LHCN-M2 (cell line): ENCODE data around the gene TMCC1. TPM values are rescaled to one million over a fixed set of nuclear protein-coding genes. Genes with fewer than 3 reads are reported as not detected.

ENCODE experiments used
- DNase-seq: peaks from one replicate; pipeline ENCODE4 v3.0.0-alpha.2; 2012; ENCODE audit warnings: low read depth
- total RNA-seq: library from RNA; depleted of rRNA; stranded (reverse); fragments of >200 nt; gene quantifications from 2 replicates; pipeline ENCODE4 v1.2.3, GENCODE V29; 2014

Gene TMCC1
- total RNA-seq, 1 experiment from 2014 or later = 12.0 TPM

DNA sequence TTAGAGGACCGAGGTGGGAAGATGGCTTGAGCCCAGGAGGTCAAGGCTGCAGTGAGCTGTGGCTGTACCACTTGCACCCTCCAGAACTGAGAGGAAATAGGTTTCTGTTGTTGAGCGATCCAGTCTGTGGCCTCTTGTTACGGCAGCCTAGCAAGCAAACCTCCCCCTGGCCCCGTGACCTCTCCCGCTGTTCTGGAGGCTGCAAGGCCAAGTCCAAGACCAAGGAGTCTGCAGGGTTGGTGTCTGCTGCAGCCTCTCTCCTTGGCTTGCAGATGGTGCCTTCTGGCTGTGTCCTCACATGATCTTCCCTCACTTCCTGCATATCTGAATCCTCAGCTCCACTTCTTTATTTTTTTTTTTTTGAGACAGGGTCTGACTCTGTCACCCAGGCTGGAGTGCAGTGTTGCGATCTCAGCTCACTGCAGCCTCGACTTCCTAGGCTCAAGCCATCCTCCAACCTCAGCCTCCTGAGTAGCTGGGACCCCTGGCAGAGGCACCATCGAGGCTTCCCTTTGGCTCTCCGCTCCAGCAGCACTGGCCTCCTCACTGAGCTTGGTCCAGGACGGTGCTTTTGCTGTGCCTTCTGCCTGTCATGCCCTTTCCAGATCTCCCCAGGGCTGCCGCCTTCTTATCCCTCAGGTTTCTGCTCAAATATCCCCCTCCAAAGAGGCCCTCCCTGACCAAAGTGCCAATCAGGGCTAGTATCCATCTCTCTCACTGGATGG, 269.0 kb downstream of the TMCC1 start:
- DNase-seq = no peak

DNA sequence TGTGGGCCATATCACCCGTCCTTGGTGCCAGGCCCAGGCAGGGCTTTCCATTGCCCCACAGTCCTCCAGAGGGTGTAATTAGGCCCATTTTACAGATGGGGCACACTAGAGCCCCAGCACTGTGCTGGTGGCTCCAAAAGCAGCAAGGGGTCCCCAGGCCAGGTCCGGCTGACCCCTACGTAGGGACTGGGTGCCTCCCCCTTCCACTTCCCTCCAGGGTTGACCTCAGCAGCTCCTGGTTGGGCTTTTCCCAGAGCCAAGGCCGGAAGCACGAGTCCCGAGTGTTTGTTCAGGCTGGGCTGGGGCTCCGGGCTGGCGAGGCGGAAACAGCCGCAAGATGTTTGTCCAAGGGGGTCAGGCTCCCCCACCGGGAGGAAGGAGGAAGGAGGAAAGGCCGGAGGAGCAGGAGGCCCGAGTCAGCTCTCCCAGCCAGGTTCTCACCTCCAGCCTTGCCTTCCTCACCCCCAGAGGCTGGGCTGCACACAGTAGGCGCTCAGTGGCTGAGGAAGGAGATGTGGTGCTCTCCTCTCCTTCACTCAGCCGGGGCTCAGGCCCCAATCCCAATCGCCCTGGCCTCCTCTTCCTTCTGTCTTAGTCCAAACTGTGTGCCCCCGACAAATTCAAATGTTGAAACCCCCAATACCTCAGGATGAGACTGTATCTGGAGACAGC, 269.9 kb downstream of the TMCC1 start:
- DNase-seq = no peak

DNA sequence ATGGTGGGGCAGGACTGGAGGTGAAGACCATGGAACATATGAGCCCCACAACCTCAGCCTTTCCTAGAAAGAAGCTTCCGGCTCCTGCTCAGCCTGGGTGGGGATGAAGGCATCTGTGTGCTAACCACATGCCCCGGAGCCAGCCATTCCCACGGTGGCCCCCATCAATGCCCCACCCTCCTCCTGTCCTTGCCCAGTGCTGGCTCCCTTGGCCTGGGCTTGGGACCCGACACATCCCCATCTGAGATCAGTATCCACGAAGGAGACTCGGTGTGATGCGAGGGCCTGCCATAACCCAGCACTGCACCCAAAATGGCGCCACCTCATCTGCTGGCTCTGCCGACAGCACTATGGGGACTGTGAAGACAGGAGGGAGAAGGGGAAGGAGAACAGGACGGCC, 270.6 kb downstream of the TMCC1 start:
- DNase-seq = no peak

DNA sequence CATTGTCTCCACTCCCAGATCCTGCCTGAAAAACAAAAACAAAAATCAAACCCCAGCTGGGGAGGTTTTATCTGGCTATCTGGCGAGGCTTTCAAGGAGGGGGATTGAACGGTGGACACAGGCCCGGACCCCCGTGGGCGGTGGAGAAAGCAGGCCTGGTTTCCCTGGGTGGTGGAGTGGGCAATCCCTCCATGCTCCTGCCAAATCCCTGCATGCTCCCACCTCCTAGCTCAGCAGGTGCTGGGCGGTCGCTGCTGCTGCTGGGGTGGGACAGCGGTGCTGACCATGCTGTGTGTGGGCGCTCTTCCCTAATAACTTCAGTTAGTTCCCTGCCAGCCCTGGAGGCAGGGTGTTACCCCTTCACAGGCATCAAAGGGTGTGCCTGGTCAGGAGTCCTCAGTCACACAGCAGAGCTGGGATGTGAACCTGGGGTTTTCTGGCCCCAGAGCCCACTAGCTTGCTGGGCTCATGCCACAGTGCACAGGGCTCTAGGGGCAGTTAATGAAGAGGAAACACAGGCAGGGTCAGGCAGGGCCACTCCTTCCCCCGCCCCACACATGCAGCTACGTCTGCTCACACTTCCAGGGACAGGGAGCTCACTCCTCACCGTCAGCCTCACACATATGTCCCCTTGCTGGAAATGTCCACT, 271.2 kb downstream of the TMCC1 start:
- no peak for DNase-seq

DNA sequence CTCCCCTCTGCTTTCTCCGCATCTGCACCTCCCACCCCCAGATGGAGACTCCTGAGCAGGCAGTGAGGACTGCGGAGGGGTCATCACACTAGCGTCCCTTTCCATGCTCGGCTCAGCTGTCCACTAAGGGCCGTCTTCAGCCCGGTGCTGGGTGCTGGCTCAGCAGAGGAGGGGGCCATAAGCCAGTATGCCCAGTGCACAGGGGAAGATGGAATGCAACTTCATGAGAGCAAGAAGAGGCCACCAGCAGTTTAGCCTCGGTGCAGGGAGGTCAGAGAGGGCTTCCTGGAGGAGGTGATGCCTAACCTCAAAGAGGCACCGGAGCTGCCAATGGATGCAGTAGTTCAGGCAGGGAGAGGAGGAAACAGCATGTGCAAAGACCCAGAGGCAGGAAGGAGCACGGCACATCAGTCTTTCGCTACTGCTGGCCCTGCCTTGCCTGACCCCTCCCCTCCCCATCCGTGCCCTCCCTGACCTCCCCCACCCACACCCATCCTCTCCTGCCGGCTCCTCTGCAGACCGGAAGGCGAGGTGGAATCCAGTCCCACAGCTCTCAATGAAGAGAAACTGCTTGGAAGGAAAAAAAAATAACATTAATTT, 271.8 kb downstream of the TMCC1 start:
- DNase-seq = no peak

DNA sequence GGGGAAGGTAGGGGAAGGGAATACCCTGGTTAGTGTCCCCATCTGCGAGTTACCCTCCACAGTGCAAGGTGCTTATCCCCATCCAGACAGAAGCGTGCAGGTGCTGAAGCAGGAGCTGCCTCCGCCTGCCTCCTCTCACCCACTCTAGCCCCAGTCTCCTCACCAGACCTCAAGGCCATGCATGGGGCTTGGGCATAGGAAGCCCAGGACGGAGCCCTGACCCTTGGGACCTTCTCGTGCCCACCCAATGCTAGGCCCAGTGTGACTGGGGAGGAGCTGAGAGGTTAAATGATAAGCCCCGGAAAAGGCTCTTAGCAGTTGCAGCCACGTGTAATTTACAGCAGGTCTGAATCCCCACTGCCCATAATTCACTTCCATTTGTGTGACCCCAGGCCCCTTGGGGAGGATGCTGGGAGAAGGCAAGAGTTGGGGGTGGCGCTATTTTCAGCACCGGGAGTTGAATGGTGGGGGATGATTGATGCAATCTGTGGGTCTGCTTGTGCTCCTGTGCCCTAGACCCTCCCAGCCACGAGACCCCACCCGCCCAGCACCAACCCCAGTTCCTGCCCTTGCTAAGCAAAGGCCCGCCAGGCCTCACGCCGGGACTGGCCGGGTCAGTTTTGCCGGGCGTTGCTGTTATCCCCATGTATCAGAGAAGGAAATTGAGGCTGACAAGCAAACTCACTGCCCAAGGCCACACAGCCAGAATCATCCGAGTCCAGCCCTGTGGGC, 272.5 kb downstream of the TMCC1 start:
- DNase-seq = no peak

DNA sequence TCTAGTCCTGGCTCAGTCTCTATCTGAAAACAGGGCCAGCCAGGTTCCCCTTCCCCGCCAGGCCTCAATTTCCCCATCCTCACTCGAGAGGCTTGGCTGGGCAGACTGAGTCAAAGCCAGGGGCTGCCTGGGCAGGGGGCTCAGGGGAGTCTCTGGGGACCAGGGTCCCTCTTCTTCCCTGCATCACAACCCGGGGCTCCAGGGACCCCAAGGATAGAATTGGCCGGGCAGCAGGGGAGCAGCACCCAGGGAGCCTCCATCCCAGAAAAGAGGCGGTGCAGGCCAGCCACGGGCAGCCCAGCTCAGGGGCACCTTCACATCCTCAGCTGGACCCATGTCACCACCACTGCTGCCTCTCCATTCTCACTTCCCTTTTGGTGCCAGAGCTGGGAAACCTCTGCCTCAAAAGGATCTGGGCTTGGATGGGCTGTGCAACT, 273.8 kb downstream of the TMCC1 start:
- no peak for DNase-seq

DNA sequence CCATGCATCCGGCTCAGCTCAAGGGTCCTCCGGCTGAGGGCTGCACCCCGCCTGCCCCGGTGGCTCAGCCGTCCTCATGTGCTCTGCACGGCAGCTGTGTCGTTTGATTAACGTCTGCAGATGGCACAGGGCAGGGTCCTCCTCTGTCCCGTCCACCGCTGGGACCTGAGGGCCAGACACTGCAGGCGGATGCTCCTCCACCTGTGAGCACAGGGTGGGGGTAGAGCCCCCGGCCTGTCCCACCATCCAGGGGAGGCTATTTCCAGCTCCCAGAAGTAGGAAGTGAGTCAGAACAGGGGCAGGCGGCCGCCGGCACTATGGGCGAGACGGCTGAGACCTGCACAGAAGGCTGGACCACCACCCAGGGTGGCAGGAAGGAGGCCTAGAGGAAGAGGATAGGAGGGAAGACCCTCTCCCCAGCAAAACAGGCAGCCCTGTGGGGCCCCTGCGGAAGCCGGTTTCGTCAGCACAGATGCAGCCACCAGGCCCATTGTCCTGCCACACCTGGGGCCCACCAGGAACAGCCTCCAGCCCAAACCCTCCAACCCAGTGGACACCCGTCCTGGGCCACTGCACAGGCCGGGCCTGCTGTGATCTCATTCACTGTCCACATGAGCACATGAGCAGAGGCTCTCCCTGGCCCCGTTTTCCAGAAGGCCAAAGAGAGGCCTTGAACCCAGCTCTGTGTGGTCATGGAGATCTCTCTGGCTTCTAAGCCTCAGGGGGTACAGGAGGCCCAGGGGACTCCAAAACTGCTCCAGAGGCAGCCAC, 274.4 kb downstream of the TMCC1 start:
- DNase-seq = no peak

DNA sequence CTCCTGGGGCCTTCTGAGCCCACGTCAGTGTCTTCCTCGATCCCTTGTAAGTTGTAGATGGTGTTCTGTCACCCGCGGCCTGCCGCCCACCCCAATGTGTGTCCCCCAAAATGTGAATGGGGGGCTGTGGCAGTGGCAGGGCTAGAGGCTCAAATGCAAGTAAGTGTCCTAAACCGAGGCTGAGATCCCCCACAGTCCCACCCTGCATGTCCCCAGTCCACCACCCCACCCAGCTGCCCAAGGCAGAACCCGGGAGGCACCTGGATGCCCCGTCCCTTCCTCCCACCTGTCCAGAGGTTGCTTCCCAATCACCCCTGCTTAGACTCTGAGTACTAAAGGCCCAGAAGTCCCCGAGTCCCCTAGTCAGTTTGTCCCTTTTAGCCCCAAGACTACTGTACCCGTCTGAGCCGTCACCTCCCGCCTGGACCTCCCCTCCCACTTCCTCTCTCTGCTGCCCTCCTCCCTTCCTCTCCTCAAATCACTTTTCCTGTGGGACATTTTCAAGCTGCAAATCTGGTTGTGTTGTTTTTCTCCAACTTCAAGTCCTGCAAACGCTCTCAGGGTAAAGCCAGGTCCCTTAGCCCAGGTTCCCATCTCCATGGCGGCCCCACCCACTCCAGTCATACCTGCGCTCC, 275.2 kb downstream of the TMCC1 start:
- no peak for DNase-seq

DNA sequence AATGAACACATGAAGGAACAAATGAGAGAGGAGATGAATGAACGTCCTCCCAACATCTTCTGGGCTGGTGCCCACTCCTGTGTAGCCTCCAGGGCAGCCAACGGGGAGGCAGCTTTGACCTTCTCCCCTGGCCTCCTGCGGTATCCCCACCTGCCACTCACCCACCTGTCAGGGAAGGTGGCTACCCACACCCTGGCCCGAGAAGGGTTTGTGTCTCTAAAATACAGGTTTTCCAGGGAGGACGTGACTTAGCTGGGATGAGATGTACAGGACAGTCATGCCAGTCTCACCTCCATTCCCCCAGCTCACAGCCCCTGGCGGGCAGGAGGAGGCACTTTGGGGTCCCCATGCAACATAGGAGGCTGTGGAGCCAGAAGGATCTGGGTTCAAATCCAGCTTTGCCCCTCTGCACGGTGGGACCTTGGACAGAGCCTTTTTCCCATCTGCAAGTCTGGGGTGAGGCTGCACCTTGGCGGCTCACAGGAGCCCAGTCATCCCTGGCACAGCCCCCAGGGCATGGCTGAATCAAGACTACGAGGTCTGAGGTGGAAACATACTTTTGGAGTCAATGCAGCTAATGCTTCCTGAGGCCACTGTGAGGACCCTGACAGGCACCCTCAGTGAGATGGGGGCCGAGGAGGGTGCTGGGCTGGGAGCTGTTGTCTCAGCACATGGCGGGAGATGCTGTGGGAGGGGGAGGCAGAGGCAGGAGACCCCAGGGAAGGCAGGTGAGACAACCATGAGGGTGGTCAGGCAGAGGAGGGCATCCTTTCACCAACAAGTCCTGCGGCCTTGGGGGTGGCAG, 275.9 kb downstream of the TMCC1 start:
- DNase-seq = no peak

DNA sequence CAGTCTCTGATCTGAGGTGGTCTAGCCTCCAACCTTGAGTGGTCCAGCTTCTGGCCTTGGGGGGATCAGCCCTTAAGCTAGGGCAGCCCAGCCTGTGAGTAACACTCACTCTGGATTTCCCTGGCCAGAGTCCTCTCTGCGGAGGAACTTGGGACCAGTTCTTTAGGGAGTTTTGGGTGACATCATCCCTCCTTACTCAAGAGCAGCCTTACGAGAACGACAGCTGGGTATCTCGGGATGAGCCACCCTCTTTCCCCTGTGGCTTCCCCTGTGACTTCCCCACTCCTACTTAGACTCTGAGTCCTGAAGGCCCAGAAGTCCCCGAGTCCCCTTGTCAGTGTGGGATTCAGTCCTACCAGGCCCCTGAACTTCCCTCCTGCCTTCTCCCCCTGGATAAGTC, 276.8 kb downstream of the TMCC1 start:
- peak; percentile 81 for DNase-seq

DNA sequence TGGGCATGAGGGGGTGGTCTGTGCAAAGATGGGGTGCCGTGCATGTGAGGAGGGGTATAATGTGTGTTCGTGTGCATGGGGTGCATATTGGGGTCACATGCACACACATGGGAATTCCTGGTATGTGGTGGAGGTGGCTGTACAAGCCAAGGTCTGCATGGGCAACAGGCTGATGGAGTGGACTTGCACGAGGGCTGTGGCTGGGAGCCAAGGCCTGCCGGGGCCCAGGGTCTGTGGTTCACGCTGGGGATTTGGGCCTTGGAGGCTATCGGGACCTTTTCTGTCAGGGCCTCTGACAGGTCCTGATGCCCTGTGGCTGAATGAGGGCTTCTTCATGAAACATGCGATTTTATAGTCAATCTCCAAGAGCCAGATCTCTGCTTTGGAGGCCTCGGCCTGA, 277.2 kb downstream of the TMCC1 start:
- no peak for DNase-seq

DNA sequence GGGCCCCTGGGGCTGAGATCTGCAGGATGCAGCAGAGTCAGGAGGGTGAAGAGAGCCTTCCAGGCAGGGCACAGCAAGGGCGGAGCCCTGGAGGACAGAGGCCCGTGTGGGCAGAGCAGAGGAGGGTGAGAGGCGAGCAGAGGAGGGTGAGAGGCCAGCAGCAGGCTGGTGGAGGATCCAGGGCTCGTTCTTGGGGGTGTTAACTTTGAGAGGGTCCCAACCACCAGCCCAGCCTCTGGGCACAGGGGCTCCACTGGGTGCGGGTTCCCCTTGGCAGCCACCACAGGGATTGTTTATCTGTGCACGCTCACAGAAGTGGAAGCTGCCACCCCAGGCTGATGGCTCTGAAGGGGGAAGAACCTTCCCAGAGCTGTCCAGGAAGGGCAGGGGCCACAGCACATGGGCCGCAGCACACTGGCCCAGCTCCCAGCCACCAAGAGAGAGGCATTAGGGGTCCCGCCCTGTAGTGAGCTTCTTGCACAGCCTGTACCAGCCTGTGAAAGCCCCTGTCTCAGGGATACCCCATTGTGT, 277.7 kb downstream of the TMCC1 start:
- no peak for DNase-seq

DNA sequence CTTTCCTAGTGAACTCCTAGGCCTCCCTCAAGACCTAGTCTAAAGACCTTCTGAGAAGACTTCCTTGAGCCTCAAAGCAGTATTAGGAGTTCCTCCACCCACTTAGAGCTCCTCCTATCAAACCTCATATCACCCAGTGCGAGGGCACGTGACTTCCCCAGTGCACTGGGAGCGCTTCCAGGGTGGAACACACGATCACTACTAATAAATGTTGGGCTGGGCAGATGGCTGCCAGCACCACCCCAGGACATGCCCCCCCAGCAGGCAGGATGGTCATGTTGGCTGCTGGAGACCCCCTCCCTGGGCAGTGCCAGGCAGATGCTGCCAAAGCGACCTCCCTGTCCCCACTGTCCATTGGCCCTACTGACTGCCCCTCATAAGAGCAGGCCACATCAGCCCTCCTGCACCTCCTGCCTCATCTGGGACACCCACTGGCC, 278.6 kb downstream of the TMCC1 start:
- DNase-seq = no peak

DNA sequence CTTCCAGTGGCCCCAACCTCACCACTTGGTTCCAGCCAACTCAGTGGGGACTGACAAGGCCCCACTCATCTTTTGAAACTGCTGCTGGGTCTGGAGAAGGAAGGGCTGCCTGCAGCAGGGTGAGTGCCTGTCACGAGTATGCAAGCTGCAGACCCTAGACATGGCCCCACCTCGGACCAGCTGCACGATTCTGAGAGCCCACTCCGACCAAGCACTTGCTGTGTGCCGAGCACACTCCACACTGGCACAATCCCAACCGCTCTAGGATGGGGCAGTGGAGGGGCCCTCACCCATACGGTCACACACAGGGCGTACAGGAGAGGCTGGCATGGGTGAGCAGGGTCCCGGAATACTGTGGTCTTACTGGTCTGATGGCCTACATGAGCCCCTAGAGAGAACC, 279.1 kb downstream of the TMCC1 start:
- DNase-seq = no peak

DNA sequence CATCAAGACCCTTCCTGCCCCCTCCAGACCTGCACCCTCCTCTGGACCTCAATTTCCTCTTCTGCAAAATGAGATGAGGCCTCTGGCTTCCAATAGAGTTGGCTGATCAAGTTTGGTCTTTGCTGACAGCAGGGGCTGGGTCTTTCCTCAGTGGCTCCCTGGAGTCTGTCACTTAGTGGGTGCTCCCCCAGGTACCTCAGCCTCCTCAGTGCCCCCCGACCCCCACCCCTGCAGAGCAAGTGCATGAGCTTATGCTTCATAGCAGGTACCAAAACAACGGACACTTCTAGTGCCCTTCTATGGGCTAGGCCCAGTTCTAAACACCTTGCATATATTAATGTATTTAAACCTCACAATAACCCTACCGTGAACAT, 280.2 kb downstream of the TMCC1 start:
- DNase-seq = no peak

DNA sequence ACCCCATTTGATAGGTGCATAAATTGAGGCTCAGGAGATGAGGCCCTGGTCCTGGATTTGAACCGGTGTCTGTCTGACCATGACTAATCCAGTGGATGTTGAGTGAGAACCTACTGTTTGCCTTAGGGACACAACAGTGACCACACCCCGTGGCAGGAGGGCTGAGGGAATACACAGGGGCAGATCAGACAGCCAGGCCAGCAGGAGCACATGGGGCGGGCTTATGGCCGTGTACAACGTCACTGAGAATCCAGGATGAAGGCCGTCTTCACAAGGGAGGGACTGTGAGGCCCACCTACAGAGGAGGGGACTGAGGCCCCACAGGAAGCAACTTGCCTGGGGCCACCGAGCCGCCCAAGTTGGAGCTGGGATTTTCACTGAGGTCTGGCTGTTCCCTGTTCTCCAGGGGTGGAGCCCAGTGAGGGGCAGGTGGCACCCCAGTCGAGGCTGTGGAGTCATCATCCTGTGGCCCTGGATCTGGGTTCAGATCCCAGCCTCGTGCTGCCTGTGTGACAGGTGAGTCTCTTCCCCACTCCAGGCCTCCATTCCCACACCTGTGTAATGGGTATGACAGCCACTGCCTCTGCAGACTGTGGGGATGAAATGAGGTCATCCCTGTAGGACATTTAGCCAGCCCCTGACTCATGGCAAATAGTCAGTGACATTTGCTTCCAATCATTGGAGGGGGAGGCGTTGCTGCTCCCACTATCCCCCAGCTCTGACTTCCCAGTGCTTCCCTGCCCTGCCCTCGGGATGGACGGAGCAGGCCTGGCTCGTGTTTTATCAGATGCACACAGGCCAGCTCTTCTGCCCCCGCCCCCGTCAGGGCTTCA, 280.8 kb downstream of the TMCC1 start:
- DNase-seq = no peak

DNA sequence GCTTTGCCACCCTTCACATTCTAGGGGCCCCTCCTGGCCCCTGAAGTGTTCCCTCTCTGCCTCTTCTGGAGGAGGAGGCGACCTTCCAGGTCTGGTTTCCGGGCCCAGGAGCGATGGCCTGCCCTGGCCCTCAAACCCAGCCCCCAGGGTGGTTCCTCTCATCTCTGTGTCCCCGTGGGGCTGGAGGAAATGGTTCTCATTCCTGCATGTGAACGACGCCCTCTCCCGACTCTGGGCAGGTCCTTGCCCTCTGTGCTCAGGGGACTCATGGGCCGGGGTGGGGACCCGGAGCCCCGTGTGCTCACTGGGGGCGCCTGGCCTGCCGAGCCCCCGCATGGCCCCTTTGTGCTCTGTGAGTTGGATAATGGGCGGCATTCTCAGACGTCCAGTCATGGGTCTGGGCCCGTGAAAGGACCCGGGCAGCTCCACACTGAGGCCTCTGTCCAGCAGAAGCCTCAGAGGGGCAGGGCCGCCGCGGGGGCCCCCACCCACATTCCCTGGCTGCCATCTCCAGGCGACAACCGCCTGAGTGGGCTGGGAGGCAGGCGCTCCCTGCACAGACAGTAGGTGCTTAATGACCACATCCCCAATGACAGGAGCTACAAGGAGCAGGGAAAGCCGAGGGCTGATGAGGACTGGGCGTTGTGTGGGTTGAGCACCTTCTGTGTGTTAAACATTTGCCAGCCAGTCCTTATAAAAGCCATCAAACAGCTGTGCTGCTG, 281.5 kb downstream of the TMCC1 start:
- no peak for DNase-seq
